Adrenal gland (tissue), 5 donors: Measurements from ENCODE around the gene FKBP11.
"Not testable (repeated sequence)": the region's sequence is repeated elsewhere in the genome, so short reads cannot be mapped to it uniquely, and the experiment has no call there.

Source experiments
- CTCF ChIP-seq, 6 experiments: fragments of 450-650 bp in 4 of 6; fragments of 200-600 bp in 2 of 6; sonication (generic) in 1 of 6; IDR thresholded peaks; 1 replicate in 5 of 6; 2 replicates in 1 of 6; pipeline versions ENCODE4 v1.5.1 to v1.8.0; 2016 to 2021; ENCODE audit warnings: antibody characterized with exemption in 6 of 6, mild to moderate bottlenecking in 2 of 6, moderate library complexity in 1 of 6
- POLR2A ChIP-seq, 2 donors: fragments of 450-650 bp; IDR thresholded peaks; one replicate each; pipeline ENCODE4 v1.6.1; 2017; ENCODE audit warnings: antibody characterized with exemption in 2 of 2, mild to moderate bottlenecking in 2 of 2, moderate library complexity in 1 of 2
- donor health status: DM: no; HTN: no; CAD: no.

- TF ChIP-seq CTCF, POLR2A (IDR thresholded peaks at IDR 0.05): not testable (repeated sequence)
Observed at GRCh38 chr12:48873534-48873933, 51.8 kb downstream of the FKBP11 start.
